ENCODE results near the gene POLN.

POLN gene

DNA sequence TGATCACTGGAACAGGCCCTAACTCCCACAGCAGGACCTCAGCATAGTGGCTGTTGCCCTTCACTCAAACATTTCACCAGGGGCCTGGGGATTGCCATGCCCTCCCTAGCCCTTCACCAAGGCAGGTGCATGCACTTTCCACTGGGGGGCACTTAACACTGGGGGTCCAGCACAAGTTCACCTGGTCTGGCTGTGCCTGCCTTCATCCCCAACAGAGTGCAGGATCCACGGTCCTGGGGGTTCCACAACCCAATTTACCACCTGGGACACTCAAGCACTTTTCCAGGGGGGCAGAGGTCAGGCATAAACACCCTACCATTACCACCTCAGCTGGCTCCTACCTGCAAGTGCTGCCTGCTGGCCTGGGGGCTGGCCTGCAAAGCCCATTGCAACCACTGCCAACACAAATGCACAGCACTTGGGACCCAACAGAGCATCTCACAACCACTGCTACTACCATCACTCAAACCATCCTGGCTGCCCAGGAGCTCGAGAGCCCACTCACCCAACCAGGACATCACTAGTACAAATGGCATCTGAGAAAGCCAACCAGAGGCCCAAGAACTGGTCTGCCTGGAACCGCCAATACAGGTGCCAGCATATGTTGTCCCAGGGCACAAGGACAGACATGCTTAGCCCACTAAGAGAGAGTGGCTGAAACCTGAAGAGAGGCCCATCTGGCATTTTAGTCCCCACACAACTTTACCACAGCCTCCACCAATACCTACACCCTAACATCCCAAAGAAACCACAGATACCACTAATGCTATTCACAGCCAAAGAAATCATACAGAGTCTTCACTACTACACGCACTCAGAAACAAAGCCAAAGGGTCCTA, 139.7 kb downstream of the POLN start:
- DNase-seq: no peak

DNA sequence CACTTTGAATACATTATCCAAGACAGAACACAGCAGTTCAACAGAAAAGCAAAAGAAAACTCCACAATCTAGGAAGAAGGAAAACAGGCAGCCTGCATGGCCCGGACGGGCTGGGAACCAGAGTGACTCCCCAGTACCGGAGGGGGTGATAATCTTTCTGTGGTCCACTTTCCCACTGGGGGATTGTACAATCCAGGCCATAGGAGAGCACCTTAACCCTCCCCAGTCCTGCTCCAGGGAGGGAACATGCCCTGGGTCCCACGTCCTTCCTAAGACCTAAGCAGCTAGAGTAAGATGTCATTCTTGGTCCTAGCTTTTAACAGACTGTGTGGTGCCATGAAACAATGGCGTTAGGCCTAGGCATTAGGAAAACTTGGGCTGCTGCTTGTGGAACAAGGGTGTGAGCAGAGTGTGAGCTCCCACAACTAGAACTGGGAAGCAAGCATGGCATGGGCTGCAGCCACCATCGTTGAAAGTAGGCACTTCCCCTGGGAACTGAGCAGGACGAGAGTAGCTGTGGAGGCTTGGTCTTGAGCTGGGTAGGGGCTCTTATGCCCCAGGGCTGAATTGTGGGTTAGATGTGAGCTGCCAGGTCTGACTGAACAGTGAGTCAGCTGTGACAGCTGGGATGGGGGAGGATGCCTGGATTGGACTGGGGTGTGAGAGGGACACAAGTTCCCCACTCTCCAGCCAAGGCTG, 140.4 kb downstream of the POLN start:
- DNase-seq: no peak

DNA sequence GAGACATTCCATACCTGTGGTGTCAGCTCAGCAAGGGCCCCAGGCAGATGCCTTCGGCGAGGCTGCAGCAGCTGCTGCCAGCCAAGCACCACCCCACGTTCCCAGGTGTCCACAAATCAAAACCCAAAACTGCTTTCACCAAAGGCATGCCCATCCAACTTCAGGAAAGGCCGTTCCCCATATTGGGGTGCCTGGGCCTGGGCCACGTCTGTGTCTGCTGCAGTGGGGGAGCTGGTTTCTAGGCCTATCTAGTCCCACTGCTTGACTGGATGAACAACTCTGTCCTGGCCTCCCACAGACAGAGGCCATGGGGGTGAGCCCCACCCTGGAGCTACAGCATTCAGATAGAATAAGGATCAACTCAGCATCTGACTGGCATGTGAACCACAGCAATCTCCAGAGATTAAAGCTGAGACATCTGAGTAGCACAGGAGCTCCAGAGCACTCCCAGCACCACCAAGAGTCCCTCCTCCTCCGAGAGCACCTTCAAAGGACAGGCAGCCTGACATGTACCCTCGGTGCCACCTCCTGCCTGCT, 145.8 kb downstream of the POLN start:
- DNase-seq: no peak

DNA sequence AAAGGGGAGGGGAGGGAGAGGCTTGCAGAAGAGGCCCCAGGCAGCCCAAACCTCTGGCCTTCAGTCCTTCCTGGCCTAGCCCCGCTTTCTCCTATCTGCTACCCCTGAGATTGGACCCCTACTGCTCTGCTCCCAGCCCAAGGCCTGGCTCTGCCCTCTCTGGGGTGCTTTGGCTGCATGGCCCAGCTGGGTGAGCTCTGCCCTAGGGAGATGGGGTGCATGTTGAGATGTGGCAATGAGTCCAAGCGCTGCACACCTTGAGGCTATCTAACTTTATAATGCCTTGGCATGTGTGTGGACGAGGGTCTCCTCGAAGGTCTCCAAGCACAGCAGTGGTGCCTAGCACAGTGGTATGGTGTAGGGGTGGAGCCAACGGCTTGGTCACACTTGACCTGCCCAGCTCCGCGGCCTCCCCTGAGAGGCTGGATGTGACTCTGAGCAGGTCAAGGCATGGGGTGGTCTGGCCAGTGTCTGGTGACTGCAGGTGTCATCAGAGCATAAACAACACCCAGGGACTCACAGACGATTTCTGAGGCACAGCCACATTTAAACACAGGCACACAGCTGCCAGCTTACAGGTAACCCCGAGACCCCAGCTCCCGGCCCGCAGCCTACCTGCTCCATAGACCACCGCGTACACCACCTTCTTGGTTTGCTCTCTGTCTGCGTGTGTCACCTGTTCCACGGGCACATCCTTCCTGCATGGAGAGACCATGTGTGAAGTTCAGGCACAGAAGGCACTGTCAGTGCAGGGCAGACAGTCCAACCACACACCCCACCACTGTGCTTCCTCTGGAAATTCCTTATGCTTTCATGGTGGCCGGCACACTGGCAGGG, 146.5 kb downstream of the POLN start:
- no peak for DNase-seq

DNA sequence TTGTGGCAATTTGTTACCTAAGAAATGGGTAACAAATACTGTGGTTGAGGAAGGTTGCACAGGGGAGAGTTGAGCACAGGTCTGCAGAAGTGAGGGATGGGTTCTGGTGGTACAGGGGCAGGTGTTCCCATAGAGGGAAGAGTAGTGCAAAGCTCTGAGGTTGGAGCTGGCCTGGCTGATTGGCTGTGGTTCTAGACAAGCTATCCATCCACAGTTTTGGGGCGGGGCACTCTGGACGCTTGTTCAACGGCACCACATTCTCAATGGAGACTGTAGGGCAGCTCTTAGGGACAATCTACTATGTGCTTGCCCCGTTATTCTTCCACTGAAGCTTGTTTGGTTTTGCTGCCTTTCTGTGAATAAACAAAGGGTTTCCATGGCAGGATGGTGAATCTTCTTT, 147.4 kb downstream of the POLN start:
- DNase-seq: no peak

DNA sequence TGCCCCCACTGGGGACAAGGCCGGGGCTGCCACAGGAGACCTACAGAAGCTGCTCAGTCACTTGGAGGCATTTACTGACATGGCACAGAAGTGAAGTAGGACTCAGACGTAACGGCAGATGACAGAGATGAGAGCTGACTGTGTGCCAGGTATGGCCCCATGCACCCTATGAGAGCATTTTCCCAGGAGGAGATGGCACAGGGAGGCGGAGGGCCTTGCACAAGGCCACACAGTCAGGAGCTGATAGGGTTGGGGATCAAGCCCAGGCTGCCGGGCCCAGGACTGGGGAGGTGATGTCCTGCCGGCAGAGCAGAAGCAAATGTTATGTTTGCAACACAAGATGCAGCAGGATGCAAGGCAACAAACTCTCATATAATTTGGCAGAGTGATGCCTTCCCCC, 148.7 kb downstream of the POLN start:
- DNase-seq: no peak

DNA sequence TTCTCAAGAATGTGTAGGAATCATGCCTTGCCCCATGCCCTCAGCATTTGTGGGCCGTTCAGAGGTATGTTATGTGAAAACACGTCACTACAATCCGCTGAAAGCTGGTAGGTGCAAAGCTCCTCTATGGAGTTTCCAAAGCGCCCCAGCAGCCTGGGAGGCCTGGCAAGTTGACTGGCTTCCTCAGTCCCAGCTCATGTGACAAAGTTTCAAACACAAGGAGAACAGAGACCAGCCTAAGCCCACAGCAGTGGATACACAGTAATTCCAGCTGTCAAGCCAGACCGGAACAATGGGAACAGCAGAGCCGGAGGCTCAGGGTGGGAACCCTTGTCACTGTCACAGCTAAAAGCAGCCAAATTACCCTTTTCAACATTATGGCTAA, 149.3 kb downstream of the POLN start:
- no peak for DNase-seq

DNA sequence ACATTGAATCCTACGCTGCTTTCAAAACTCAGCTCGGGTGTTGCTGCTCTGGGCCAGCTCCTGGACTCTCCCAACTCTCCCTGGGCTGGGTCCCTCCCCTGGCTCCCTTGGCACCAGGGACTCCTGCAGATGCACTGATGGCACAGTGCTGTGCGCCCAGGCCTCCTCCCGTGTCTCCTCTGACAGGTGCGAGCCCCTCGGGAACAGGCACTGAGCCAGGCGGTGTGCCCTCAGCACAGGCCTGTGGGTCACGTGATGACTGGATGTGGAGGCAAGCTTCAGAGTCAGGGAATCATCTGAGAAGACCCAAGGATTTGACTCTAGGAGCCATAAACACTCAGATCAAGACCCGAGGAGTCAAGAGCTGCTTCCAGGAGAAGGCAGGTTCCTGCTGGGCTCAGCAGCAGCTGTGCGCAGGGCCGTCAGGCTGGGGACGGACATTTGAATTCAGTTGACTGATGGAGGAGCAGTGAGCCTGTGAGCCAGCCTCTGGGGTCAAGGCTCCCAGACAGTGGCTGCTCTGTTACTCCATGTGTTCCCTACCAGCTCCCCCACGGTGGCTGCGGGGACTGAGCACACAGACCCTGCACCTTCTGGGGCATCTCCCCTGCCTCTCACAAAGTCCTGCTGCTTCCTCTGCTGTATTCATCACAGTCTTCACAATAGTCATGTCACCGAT, 149.8 kb downstream of the POLN start:
- no peak for DNase-seq

DNA sequence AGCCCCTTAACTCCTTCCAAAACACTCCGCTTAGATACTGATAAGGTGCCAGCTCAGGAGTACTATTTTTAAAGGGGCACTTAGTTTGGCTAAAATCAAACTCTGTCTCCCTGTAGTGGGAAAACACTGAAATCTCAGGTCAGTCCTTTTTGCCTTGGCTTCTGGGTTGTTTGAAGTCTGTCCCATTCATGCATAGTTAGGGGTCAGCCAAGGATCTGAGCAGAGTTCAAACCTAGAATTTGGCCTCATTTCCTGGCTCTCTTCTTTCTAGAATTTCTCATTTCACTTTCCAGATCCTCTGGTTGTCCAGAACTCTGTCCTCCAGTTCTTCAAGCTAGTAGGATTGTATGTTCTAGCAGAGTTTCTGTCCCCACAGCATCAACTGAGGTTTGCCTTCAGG, 151.3 kb downstream of the POLN start:
- no peak for DNase-seq

DNA sequence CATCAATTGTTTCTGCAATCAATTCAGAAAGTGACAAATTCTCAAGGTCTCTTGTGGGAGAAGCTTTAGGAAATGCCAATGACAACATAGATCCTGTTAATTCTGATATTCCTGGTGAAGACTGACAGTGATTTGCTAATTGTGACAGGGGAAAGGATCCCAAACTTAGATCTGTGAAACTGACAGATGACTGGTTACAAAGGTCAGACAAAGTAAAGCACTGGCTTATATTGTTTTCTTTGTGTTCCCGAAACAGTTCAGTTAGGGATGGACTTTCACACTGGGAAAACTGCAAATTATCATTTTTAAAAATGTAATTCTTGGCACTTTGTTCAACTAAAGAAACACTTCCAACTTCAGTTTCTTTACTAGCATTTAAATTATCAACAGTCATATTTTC, 152.7 kb downstream of the POLN start:
- no peak for DNase-seq

DNA sequence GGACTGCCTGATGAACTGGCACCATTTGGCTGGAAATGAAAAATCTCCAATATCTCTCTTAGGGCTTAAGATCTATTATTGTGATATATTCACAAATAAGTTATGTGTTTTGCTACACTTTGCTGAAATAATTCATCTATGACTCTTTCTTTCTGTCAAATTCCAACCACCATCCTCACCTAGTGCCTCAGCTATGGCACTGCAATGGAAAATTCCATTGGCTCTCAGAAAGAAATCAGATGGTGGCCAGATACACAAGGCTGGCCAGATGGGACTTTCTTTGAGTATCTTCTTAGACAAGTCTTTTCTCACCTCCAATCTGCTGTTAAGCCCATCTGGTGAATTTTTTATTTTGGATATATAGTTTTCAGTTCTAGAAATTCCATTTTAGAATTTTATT, 154.8 kb downstream of the POLN start:
- no peak for DNase-seq

DNA sequence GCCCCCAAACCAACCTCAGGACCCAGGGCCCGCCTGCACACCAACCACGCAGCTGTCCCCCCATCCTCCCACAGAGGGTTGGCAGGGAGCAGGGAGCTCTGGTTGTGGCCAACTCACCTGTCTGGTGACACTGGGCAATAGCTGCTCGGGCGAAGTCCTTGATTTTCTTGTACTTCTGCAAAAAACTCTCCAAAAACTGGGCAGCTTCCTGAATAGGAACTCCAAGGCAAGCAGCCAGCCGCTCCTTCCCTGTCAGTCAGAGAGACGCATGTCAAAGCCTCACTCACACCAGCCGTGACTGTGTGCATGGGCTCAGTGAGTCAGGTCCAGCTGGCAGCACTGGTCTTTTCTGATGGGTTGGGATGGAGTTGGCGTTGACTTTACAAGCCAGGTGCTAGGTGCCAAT, 156.4 kb downstream of the POLN start:
- DNase-seq: no peak

DNA sequence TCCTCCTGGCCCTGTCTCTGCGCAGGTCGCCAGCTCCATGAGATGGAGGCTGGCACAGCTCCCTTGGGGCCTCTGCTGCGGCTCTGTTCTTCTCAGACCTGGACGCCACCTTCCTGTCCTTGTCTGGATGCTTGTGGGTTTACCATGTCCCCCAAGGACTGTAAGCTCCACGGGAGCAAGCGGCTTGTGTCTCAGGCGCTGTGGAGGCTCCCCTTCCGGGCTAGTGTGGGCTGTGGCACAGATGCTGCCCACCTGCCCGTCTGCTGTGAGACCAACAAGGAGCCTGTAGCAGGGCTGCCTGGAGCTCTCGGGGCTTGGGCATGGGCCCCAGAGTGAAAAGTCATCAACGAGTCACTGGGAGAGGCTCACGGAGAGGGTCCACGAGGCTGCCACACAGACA, 157.6 kb downstream of the POLN start:
- DNase-seq: no peak

DNA sequence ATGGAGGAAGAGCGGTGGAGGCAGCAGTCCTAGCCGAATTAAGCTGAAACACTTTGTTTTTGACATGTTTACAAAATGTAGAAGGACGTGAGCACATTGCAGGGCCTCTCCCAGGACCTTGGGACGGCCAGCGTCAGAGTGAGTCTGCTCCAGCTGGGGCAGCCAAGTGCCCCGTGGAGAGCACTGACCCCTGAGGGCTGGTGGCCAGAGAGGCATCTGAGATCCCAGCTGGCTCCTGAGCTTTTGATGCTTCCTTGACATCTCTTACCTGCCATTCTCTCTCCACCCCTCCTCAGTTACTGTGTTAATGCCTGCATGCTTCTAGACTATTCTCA, 158.1 kb downstream of the POLN start:
- no peak for DNase-seq

DNA sequence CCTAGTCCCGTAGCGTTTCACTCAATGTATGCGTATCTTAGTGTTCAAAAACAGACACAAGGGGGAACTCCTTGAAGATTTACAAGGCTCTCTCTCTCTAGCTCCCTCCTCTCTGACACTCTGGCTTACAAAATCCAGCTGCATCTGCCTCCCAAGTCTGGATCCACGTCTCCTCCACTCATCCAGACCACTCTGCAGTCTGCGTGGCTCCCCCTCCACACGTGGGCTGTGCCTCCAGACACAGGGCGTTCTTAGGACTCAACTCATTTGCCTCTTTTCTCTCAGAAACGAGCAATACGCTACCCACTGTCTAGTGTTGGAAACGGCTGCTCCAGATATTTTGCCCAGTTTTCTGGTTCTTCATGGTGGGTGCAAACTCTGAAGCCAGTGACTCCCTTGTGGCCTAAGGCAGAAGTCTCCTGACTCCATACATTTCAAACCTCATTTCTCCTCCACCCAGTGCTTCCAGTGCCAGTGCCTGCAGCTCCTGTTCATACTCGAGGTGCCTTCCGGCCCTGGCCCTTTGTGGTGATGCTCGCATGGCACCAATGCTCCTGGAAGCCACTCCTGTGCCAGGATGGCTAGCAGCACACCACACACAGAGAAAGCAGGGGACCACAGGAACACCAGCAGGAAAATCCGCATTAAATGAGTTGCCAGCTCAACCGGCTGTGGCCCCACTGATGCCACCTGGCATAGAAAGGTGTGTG, 158.7 kb downstream of the POLN start:
- DNase-seq: no peak

DNA sequence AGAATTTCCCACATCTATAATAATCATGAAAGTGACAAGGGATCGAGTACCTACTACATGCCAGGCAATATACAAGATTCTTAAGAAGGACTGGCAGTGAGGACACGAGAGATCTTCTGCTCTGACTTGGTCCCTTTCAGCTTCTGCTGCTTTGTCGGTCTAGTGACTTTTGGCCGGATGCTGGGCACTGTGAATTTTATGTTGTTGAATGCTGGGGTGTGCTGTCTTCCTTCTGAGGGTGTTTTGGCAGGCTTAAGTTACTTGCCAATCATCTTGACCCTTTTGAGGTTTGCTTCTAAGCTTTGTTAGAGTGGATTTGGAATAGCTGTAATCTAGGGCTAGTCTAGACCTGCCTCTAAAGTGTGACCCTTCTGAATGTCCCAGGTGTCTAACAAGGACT, 159.3 kb downstream of the POLN start:
- DNase-seq: no peak

DNA sequence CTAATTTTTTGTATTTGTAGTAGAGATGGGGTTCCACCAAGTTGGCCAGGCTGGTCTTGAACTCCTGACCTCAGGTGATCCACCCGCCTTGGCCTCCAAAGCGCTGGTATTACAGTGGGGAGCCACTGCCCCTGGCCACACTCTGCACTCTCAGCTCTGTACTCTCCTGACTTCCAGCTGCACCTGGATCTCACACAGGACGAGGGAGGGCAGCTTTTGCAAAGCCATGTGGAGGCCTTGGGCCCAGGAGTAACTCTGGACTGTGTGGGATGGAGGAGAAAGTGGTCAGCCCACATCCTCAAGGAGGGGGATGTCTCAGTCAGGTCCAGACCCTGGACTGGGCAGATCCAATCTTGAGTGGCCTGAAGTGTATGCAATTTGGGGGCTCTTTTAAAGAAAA, 159.8 kb downstream of the POLN start:
- no peak for DNase-seq

DNA sequence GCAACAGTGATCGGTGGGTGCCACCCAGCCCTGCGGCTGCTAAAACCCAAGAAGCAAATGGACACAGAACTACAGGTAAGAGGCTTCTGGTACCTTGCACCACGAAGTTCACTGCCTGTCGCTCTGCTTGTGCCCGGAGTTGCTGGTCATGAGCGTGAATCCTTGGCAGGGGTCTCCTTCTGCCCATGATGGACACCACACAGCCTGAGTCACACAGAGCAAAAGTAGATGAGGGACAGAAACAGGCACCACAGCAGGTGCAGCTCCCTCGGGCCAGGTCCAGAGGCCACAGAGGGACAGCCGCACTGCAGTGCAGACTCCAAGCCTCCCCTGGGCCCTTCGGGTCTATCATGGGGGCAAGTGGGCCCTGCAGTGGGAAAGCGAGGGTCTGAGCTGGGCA, 160.4 kb downstream of the POLN start:
- DNase-seq: no peak

DNA sequence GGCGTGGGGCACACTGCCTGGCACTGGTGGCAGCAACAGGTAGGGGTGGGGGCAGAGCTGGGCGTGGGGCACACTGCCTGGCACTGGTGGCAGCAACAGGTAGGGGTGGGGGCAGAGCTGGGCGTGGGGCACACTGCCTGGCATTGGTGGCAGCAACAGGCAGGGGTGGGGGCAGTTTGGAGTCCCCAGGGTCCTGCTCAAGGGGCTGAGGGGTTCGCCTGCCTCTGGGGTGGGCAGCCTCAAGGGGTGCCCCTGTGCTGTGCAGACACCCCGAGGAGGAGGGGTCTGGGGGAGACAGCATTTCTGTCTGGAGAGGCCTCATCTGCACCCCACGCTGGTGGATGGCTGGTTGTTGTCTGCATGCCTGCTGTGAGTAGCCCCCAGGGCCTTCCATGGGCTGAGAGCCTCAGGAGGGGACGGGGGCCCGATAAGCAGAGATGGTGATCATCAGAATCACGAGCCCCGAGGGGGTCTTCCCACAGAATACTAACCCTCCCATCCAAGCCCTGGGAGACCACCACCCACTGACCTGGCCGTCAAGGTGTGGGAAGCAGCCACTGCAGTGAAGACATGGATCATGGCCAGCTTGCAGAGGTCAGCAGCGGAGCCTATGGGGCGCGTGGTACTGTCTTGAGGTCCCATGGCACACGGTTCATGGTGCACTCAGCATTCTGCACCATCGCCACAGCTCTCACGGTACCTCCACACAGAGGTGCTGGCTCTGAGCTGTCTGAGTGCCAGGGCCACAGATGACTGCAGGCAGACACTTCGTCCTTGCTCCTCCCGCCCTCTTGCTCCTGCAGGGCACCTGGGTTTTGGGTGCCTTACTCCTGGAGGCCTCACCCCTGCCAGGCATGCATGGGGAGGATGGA, 161.3 kb downstream of the POLN start:
- DNase-seq: no peak

DNA sequence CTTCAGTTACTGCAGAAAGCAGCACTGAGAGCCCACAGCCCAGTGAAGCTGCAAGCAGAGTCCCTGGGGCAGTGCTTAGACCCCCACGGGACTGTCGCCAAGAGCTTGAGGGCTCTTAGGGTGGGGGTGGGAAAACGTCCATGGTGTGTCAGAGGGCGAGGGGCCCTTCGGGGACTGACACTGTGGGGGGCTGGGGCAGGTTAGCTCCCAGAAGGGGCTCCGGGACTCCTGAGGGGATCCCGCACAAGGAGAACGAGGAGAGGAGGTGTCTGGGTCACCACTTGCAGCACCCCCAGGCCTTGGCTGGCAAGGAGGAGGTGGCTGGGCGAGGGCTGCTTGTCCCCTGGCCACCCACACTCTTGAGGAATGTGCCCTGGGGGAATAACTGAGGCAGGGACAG, 162.0 kb downstream of the POLN start:
- no peak for DNase-seq

DNA sequence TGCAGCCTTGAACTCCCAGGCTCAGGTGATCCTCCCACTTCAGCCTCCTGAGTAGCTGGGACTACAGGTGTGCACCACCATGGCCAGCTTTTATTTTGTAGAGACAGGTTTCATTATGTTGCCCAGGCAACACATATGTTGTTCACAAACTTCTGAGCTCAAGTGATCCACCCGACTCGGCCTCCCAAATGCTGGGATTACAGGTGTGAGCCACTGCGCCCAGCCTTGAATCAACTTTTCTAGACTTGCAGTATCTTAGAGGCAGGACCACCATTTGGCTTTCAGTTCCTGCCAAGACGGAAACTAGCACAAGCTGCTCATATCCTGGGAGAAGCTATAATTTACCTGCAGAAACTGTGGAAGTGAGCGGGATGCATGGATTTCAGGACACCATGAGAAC, 162.9 kb downstream of the POLN start:
- DNase-seq: no peak

Measured in cortex of kidney (tissue), 1 donor.